GM23338 (cell line): ENCODE measurements around the gene MEIOB.

Experiments used
- CREB1 ChIP-seq: fragments of 250-450 bp; sonication (Bioruptor Pico); IDR thresholded peaks from 2 replicates; pipeline ENCODE4 v1.5.0; 2020; ENCODE audit warnings: low read depth, mild to moderate bottlenecking, moderate library complexity
- CTCF ChIP-seq, 2 experiments: fragments of 200-600 bp in 1 of 2; sonication (generic) in 1 of 2; conservative IDR thresholded peaks; 2 replicates each; pipeline versions ENCODE4 v1.5.1 to v1.6.1; 2016 to 2017; ENCODE audit warnings: antibody characterized with exemption in 2 of 2, low read depth in 2 of 2, mild to moderate bottlenecking in 2 of 2, moderate library complexity in 1 of 2
- POLR2AphosphoS5 ChIP-seq: IDR thresholded peaks from 2 replicates; pipeline ENCODE4 v1.6.1; 2016; ENCODE audit warnings: antibody characterized with exemption, low read depth
- REST ChIP-seq: IDR thresholded peaks from one replicate; pipeline ENCODE4 v1.6.1; 2018; ENCODE audit warnings: antibody characterized with exemption; ENCODE audit not compliant: unreplicated experiment

- TF ChIP-seq CTCF (conservative IDR thresholded peaks at IDR 0.05; ENCODE audit: low read depth in 2 of 2) = no peak
- no peak for TF ChIP-seq REST
- TF ChIP-seq CREB1 = no peak
- TF ChIP-seq POLR2AphosphoS5 = no peak
These were observed 83.8 kb downstream of the MEIOB start for GRCh38 chr16:1788095-1788707.
